HG03457 (cell line): ENCODE results near the gene MUC21.

Experiments
- ATAC-seq: cut with Tn5 transposase; IDR thresholded peaks from one replicate; pipeline ENCODE4 v1.9.1; 2021; ENCODE audit warnings: moderate number of reproducible peaks; ENCODE audit not compliant: unreplicated experiment

Gene MUC21

DNA sequence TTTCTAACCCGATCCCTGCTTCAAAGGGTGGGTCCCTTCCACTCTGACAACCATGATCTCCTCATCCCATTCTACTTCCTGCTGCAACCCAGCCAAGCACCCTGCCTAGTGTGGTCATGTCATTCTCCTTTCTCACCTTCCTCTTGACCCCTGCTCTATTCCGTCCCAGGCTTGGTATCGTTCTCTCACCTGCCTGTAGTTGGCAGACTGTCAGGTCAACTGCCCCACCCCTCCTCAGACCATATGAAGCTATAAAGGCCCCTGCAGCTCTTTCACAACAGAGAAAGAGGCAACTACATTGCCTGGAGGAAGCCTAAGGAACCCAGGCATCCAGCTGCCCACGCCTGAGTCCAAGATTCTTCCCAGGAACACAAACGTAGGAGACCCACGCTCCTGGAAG, at the start of gene MUC21:
Gene MUC21 (plus strand): TSS at position 280 of the 400 bp plus-strand sequence. CDS start 241 bp downstream, outside the sequence.
- ATAC-seq: no peak

DNA sequence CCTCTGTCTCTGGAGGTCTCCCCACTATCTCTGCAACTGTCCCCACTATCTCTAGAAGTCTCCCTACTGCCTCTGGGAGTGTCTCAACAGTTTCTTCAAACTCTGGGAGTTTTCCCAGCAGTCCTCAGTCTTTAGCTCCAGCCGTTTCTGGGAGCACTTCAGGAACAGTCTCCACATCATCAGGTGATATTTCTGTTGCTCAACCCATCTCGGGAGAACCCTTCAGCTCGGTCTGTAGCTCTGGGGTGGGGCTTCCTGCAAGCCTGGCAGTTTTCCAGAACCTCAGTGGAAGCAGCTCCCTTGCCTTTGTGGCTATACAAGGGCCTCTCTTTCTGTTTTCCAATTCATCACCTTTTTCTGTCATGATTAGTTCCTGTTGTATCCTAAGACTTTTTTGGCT, 48.5 kb upstream of the MUC21 start:
- no peak for ATAC-seq

DNA sequence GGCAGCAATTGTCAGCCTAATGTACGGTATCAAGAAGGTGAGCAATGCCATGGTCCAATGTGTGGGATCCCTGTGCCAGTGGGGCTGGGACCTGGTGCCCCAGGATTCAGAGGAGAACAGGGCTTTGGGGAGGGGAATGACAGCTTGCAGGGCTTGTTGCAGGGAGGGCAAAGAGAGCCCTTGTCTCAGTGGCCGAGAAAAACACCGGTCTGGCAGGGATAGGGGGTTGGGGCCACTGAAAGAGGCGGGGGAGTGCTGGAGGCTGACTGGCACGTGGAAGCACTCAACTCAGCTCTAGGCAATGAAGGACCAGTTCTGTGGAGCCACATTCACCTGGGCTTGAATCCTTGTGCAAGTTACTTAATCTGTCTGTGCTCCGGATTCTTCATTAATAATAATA, 46.3 kb upstream of the MUC21 start:
- ATAC-seq: no peak

DNA sequence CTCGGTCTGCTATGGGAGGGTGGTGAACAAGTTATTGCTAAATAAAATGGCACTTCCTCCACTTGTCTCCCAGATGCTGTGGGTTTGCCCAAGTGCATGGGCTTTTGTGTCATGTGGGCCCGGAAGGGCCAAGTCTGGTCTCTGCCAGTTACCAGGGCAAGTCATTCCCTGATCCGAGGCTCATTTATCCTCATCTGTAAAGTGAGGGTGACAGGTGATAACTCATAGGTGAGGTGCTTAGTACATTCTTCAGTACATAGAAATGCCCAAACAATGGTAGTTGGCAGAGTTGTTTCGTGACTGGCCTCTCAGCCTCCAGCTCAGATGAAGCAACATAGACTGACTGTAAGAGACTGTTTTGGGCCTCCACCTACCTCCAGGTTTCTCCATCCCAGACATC, 44.8 kb upstream of the MUC21 start:
- ATAC-seq: no peak

DNA sequence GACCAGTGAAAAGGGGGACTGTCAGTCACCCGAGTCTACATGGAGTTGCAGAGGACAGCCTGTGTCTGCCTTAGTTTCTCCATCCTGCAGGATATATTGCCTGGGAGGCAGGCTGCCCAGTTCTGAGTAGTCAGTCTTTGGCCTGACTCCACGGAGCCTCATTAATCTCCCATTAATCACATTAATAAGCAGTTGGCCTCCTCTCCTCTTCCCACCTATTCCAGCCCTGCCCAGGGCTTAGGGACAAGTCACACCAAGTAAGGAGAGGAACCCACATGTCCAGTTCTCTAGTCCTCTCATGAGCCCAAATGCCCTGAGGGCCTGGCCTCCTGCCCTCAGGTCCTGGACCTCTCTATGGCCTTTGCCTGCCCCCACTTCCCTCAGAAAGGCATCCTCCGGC, 44.0 kb upstream of the MUC21 start:
- no peak for ATAC-seq

DNA sequence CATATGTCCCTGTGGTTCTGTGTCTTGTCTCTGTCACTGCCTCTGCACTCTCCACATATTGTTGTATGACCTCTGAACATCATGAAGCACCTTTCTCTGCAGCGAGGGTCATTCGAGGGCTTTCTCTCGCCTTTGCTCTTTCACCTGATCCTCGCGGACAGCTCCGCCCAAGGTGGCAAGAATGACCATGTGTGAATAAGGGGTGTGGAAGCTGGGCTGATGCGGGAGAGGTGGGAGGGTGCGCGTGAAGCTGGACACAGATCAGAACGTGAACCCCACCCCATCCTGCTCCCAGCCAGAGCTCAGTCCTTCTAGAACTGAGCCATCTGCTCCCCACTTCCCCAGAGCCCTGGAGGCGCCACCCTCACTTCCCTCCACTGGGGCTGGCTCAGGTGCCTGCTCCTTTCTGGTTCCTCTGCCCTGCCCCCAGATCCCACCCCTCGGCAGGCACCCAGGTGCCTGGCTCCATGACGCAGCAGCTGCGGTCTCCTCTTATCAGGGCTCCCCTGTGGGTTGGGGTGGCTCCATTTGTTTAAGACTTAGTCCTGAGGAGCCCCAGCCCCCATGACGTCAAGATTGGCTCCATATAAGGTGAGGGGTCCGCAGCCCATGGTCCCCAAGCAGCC, 43.0 kb upstream of the MUC21 start, which contains the start of gene MUCL3:
Gene MUCL3 (plus strand): TSS at position 613 of the 626 bp plus-strand sequence. CDS start 27 bp downstream, outside the sequence.
- ATAC-seq: no peak

DNA sequence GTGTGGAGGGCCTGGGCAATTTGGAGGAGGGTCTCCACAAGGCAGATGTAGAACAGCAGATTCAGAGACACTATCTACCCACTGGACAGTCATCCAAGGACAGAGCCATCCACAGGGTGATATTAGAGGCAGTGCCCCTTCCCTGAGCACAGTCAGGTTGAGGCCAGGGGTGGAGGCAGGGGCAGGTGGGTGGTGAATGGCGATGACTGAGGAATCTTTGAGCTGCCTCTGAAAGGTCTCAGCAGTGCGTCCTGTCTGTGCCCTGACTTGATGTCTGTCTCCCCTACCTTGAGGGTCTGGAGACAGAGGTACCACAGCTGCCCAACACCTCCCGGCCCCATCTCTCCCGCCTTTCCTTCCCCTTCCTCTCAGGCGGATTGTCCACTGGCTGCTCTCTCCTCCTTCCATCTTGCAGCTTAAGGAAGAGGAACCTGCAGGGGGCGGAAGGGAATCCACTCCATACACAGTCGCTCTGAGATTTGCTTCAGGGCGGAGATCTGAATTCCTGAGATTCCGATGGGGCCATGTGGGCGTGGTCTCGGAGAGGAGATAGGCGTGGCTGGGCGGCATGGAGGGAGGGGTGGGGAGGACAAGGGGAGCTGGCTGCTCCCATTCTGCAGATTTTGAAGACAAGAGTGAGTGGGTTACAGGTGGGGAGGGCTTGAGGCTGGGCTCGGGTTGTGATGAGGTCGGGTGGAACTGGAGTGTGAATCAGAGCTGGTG, 41.0 kb upstream of the MUC21 start:
- no peak for ATAC-seq

DNA sequence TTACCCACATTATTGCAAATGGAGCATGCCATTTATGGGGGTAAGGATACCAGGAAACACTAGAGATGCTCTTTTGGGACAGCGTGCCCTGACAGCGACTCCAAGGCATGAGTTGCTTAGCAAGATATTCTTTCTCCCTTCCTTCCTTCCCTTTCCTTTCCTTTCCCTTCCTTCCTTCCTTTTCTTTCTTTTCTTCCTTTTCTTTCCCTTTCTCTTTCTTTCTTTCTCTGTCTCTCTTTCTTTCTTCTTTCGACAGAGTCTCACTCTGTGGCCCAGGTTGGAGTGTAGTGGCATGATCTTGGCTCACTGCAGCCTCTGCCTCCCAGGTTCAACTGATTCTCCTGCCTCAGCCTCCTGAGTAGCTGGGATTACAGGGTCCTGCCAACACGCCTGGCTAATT, 39.5 kb upstream of the MUC21 start:
- ATAC-seq: no peak

DNA sequence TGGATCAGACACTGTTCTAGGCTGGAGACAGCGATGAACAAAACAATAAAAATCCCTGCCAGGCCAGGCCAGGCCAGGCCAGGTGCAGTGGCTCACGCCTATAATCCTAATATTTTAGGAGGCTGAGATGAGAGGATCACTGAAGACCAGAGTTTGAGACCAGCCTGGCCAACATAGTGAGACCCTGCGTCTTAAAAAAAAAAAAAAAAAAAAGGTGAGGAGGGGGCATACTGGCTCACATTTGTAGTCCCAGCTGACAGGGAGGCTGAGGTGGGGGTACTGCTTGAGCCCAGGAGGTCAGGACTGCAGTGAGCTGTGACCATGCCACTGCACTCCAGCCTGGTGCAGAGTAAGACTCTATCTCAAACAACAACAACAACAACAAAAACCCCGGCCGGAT, 38.2 kb upstream of the MUC21 start:
- no peak for ATAC-seq

DNA sequence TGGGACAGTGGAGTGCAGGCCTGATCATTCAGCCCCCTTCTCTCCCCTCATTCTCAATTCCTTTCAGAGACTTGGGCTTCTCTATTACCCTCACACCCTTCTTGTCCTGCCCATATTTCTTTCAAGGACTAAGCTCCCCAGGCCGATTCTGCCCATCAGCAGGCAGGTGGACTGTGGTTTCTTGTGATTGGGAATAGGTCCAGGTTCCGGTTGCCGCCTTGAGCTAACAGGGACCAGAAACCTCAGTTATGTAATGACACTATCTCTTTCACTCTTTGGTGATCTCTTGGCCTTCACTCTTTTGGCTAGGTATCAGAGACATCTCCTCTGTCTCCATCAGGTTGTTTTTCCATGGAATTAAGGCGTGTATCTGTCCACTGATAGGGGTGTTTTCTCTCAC, 36.3 kb upstream of the MUC21 start:
- ATAC-seq: no peak

DNA sequence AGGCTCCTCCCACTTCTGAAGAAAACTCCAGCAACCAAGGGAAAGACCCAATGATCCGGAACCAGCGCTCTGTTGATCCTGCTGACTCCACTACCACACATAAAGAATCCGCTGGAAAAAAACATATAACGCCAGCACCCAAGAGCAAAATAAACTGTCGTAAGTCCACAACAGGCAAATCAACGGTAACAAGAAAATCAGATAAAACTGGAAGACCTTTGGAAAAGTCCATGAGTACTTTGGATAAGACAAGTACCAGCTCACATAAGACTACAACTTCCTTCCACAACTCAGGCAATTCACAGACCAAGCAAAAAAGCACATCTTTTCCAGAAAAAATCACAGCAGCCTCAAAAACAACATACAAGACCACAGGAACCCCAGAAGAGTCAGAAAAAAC, 34.7 kb upstream of the MUC21 start:
- no peak for ATAC-seq

DNA sequence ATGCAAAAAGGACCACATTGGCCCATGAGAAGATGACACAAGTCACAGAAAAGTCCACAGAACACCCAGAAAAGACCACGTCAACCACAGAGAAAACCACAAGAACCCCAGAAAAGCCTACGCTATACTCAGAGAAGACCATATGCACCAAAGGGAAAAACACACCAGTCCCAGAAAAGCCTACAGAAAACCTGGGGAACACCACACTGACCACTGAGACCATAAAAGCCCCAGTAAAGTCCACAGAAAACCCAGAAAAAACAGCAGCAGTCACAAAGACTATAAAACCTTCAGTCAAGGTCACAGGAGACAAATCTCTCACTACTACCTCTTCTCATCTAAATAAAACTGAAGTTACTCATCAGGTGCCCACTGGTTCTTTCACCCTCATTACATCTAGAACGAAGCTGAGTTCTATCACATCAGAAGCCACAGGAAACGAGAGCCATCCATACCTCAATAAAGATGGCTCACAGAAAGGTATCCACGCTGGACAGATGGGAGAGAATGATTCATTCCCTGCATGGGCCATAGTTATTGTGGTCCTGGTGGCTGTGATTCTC, 31.5 kb upstream of the MUC21 start:
- ATAC-seq: no peak

DNA sequence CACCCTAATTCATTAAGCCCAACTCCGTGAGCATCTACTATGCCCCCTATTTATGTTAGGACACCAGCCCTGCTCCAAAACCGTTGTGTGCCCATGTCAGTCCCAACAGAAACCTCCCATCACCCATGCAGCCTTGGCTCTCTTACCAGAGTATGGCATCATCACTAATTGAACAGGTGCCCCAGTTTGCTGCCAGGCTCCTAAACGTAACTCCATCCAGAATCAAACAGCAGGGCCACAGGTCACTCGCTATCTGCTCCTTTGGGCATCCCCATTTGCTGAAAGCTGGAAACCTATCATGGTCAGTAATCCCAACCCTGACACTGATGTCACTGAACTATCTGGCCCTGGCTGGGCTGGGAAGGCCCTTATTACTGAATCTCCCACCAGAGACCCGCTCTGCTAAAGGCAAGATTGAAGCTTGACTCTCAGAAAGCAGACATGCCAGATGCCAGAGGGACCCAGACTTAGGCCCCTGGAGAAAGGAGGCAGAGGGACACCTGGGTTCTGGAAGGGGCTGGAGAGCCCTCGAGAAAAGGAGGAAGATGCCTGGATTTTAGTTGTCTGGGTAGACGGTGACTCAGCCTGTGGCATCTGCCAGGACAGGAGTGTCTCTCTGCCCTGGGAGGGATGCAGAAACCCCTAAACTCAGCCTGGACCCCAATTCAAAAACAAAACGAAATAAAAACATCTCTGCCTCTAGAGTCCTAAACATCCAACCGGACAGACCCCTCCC, 28.7 kb upstream of the MUC21 start:
- ATAC-seq: no peak

DNA sequence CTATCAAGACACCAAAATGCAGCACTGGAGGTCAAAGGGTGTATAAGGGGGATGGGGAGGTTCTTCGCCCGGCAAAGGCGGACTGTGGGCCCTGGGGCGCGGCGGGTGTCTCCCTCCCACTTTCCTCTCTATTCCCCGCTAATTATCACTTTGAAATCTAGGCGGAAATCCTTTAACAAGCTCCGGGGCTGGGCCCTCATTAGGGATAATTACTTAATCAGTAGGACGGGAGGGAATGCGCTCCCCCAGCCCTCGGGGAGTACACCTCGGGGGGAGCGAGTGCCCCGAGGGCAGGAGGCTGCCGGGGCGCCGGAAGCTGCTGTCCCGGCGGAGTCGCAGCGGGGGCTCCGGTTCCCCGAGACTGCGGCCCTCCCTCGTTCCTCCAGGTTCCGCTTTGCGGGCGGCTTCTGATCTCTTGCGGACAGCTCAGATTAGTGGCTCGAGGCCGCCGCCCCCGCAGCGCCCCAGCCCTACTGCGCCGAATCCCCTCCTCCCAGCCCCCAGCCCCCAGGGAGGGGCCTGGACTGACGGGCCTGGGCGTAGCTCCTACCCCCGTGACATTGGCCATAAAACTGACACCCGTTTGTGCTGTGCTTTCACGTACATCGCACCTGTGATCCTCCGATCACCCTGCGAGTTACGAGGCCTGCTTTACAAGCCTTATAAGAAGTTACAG, 28.0 kb upstream of the MUC21 start:
- no peak for ATAC-seq

DNA sequence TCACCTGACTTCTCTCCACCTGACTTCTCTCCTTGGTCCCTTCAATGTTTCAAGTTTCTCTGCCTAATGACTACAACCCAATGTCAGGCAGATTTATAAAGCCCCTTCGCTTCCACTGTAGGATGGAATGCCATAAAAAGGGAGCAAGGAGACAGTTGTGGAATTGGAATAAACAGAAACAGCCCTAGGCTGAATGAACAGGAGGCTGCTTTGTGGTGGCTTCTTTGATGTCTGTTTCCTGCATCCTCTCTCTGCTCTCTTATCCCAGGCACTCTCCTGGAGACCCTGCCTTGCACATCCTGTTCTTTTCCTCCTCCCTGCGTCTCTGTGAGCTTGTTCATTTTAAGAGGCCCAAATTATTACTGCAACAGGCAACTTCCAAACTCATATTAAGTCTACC, 25.8 kb upstream of the MUC21 start:
- no peak for ATAC-seq

DNA sequence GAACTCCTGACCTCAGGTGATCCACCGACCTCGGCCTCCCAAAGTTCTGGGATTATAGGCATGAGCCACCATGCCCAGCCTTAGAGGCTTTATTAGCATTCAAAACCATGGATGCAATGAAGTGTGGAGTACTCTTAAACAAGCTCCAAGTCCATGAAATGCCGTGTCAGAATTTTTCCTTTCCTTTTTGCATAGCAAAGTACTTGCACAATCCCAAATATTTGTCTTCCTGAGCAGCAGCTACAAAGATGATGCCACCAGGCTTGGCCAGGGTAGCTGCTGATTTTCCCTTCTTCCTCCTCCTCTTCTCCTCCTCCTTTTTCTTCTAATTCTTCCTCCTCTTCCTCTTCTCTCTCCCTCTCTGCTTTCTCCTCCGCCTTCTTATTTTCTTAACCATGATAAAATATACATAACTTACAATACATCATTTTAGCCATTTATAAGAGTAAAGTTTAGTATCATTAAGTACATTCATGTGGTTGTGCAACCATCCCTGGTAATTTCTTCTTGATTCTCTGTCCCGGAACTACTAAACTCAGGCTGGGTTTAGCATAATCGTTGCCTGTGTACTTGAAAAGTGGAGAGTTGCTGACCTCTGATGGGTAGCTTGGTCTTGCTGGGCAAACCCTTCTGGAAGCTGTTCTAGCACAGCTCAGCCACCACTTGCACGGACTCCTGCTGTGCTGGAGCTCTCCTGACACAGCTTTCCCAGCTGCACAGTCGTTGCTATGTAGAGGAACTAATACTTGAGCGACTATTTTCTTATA, 22.4 kb upstream of the MUC21 start:
- ATAC-seq: no peak

DNA sequence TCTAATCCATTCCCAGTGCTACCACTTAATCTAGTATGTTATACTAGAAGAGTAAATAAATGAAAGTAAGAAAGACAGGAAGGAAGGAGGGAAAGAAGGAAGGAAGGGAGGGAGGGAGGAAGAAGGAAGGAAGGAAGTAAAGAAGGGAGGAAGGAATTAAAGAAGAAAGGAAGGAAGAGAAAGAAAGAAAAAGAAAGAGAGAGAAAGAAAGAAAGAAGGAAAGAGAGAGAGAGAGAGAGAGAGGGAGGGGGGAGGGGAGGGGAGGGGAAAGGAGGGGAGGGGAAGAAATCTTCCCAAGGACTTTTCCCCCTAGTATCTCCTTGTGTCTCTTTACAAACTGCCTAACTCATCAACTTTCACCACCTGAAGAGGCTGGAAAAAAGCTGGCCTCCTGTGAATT, 20.8 kb upstream of the MUC21 start:
- ATAC-seq: no peak

DNA sequence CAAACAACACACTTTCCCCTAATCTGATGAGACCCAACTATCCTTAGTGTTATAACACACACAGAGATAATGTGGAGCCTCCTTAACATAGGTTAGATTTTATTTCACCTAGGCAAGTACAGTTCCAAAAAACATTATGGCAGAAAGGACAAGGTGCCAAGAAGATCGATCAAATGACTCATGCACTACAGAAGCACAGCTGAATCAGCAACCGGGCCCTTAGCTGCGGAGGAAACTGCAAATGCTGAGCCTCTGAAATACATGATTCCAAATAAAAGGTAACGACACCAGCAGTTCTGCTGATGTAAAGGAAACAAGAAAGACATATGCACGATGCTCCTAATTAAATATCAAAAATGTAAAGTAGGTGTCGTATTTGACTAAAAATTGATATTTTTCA, 19.9 kb upstream of the MUC21 start:
- no peak for ATAC-seq

DNA sequence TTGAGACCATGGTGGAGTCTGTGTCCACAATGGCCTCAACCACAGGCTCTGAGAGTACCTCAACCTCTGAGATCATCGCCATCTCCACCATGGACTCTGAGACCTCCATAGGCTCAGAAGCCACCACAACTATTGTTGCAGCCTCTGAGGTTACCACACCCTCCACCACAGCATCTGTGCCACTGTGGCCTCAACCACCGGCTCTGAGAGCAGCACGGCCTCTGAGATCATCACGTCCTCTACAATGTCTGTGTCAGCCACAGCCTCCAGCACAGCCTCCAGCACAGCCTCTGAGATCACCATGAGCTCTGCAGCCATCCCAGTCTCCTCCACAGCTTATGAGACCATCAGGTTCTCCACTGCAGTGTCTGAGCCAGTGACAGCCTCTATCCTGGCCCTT, 19.4 kb upstream of the MUC21 start:
- no peak for ATAC-seq

DNA sequence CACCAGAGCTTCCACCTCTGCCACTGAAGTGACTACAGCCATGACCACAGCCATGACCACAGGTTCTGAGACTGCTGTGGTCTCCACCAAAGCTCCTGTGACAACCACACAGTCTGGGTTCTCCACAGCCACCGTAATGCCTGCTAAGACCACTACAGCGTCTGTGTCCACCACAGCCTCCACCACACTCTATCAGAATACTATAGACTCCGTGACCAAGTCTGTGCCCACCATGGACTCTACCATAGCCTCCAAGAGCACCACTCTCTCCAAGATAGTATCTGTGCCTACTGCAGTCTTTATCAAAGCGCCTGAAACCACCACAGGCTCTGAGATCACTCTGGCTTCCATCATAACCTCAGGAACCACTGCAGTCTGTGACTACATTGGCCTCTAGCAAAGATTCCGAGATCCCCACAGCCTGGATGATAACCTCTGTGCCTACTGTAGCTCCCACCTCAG, 18.3 kb upstream of the MUC21 start:
- no peak for ATAC-seq
